HCT116 (cell line): ENCODE data around the gene LPA. TPM values are rescaled to one million over a fixed set of nuclear protein-coding genes. Genes with fewer than 3 reads are reported as not detected.

Experiments
- ATAC-seq: fragments of 200-7000 bp; cut with Tn5 transposase; 2 replicates; pipeline ENCODE4 v1.9.1; 2020; ENCODE audit warnings: mild to moderate bottlenecking, moderate library complexity
- BruUV-seq: library from RNA; stranded (reverse); fragments of 400-500 nt; replicated peaks from 2 replicates; lab custom pipeline; 2021; lab: Mats Ljungman, UMichigan
- CTCF ChIA-PET: fragments of 300-600 bp; sonication (Branson Sonifier 250); formaldehyde crosslinking; loops from one replicate; lab custom pipeline; 2021; ENCODE audit warnings: antibody characterized with exemption; lab: Charles Lee
- POLR2A ChIA-PET: fragments of 300-600, 350-600 bp; sonication (Branson Sonifier 250); formaldehyde crosslinking; loops from one replicate; lab custom pipeline; 2021; ENCODE audit warnings: antibody characterized with exemption; lab: Charles Lee
- RAD21 ChIA-PET, 2 experiments: fragments of 300-600 bp; sonication (Branson Sonifier 250); formaldehyde crosslinking; loops; one replicate each; lab custom pipeline; 2023; ENCODE audit warnings: low total read pairs in 2 of 2; ENCODE audit not compliant: uncharacterized antibody in 2 of 2, unreplicated experiment in 2 of 2, low non-redundant PET in 1 of 2; lab: Charles Lee
- DNase-seq: peaks from one replicate; pipeline ENCODE4 v3.0.0-alpha.2; 2010; ENCODE audit warnings: low read depth, low spot score
- H2AFZ ChIP-seq: fragments of 200-600 bp; shearing (Covaris generic), sonication (generic); 2 replicates; pipeline ENCODE4 v1.6.1; 2017; ENCODE audit warnings: low read depth, mixed run types, mixed read lengths, antibody characterized with exemption, low read length; ENCODE audit not compliant: poor library complexity, severe bottlenecking
- H3K27ac ChIP-seq: 2 replicates; pipeline ENCODE4 v1.5.1; 2012; ENCODE audit warnings: low read depth, low read length
- H3K27me3 ChIP-seq: fragments of 200-600 bp; sonication (generic); 2 replicates; pipeline ENCODE4 v1.6.1; 2016; ENCODE audit warnings: mixed run types, low read length, mixed read lengths; ENCODE audit not compliant: insufficient read depth
- H3K36me3 ChIP-seq, 2 experiments: fragments of 200-500 bp in 1 of 2; fragments of 200-600 bp in 1 of 2; sonication (Bioruptor generic) in 1 of 2; sonication (generic) in 1 of 2; 2 replicates each; pipeline versions ENCODE4 v1.5.1 to v1.6.1; 2014 to 2016; ENCODE audit warnings: low read length in 2 of 2, inconsistent platforms in 1 of 2, mixed read lengths in 1 of 2, mixed run types in 1 of 2; ENCODE audit not compliant: insufficient read depth in 2 of 2, control insufficient read depth in 1 of 2
- H3K4me1 ChIP-seq, 2 experiments: fragments of 200-600 bp in 1 of 2; sonication (generic) in 1 of 2; 2 replicates each; pipeline versions ENCODE4 v1.5.1 to v1.6.1; 2012 to 2017; ENCODE audit warnings: low read length in 2 of 2, inconsistent platforms in 1 of 2, mild to moderate bottlenecking in 1 of 2, mixed read lengths in 1 of 2, mixed run types in 1 of 2, moderate library complexity in 1 of 2; ENCODE audit not compliant: insufficient read depth in 2 of 2, control insufficient read depth in 1 of 2
- H3K4me2 ChIP-seq: fragments of 200-600 bp; sonication (generic); 2 replicates; pipeline ENCODE4 v1.6.1; 2017; ENCODE audit warnings: mixed run types, low read length, mixed read lengths
- H3K4me3 ChIP-seq, 2 experiments: fragments of 200-600 bp in 1 of 2; sonication (generic) in 1 of 2; replicated peaks in 1 of 2; 2 replicates each; pipeline ENCODE4 v1.5.1; 2011 to 2016; ENCODE audit warnings: low read length in 2 of 2, control low read depth in 1 of 2, low read depth in 1 of 2, mild to moderate bottlenecking in 1 of 2, mixed read lengths in 1 of 2, mixed run types in 1 of 2
- H3K79me2 ChIP-seq: fragments of 200-600 bp; sonication (generic); 2 replicates; pipeline ENCODE4 v1.6.1; 2017; ENCODE audit warnings: mild to moderate bottlenecking, mixed run types, low read length, moderate library complexity, mixed read lengths; ENCODE audit not compliant: insufficient read depth
- H3K9ac ChIP-seq: fragments of 200-600 bp; sonication (generic); 2 replicates; pipeline ENCODE4 v1.6.1; 2016; ENCODE audit warnings: low read length, mixed read lengths
- H3K9me2 ChIP-seq: fragments of 200-600 bp; sonication (generic), shearing (Covaris generic); 2 replicates; pipeline ENCODE4 v1.6.1; 2017; ENCODE audit warnings: mixed run types, mild to moderate bottlenecking, moderate library complexity; ENCODE audit not compliant: insufficient read depth
- H3K9me3 ChIP-seq, 2 experiments: fragments of 200-500 bp in 1 of 2; fragments of 200-600 bp in 1 of 2; sonication (Bioruptor generic) in 1 of 2; sonication (generic) in 1 of 2; 2 replicates each; pipeline ENCODE4 v1.6.1; 2014 to 2017; ENCODE audit warnings: low read length in 2 of 2, mixed read lengths in 2 of 2, inconsistent platforms in 1 of 2, low read depth in 1 of 2, mild to moderate bottlenecking in 1 of 2, mixed run types in 1 of 2, moderate library complexity in 1 of 2; ENCODE audit not compliant: control insufficient read depth in 1 of 2, insufficient read depth in 1 of 2
- H4K20me1 ChIP-seq: fragments of 200-600 bp; sonication (generic), shearing (Covaris generic); 2 replicates; pipeline ENCODE4 v1.6.1; 2017; ENCODE audit warnings: mixed run types, mild to moderate bottlenecking, moderate library complexity; ENCODE audit not compliant: insufficient read depth
- ATF3 ChIP-seq: IDR thresholded peaks from 2 replicates; pipeline ENCODE4 v1.6.1; 2012
- CBX3 ChIP-seq: IDR thresholded peaks from 2 replicates; pipeline ENCODE4 v1.6.1; 2012; ENCODE audit warnings: low read depth
- CTCF ChIP-seq, 3 experiments: fragments of 200-600 bp in 1 of 3; sonication (generic) in 1 of 3; IDR thresholded peaks in 2 of 3; conservative IDR thresholded peaks in 1 of 3; 2 replicates each; pipeline ENCODE4 v1.5.1; 2012 to 2017; ENCODE audit warnings: low read depth in 2 of 3, low read length in 2 of 3, antibody characterized with exemption in 1 of 3, borderline replicate concordance in 1 of 3, control low read depth in 1 of 3, mild to moderate bottlenecking in 1 of 3, mixed read lengths in 1 of 3, mixed run types in 1 of 3, moderate library complexity in 1 of 3; ENCODE audit not compliant: insufficient read depth in 1 of 3
- EGR1 ChIP-seq: IDR thresholded peaks from 2 replicates; pipeline ENCODE4 v1.6.1; 2012; ENCODE audit warnings: low read depth
- ELF1 ChIP-seq: IDR thresholded peaks from 2 replicates; pipeline ENCODE4 v1.6.1; 2012; ENCODE audit warnings: low read depth, borderline replicate concordance
- EZH2 ChIP-seq: fragments of 200-600 bp; sonication (generic); IDR thresholded peaks from 2 replicates; pipeline ENCODE4 v1.6.1; 2017; ENCODE audit warnings: antibody characterized with exemption, mixed run types
- JUND ChIP-seq: IDR thresholded peaks from 2 replicates; pipeline ENCODE4 v1.6.1; 2012
- MAX ChIP-seq: IDR thresholded peaks from 2 replicates; pipeline ENCODE4 v1.6.1; 2012
- POLR2A ChIP-seq: IDR thresholded peaks from 2 replicates; pipeline ENCODE4 v1.7.0; 2011; ENCODE audit warnings: borderline replicate concordance; ENCODE audit not compliant: insufficient read depth, insufficient read length; ENCODE audit errors: extremely low read depth
- POLR2AphosphoS5 ChIP-seq: IDR thresholded peaks from 2 replicates; pipeline ENCODE4 v1.6.1; 2011; ENCODE audit warnings: mild to moderate bottlenecking, low read depth, low read length, moderate library complexity
- RAD21 ChIP-seq: IDR thresholded peaks from 2 replicates; pipeline ENCODE4 v1.6.1; 2012; ENCODE audit warnings: low read depth, mild to moderate bottlenecking
- SP1 ChIP-seq: IDR thresholded peaks from 2 replicates; pipeline ENCODE4 v1.6.1; 2012; ENCODE audit warnings: low read depth
- TCF7L2 ChIP-seq: IDR thresholded peaks from 2 replicates; pipeline ENCODE4 v1.7.0; 2011; ENCODE audit warnings: borderline replicate concordance, inconsistent platforms; ENCODE audit not compliant: insufficient read depth, insufficient read length; ENCODE audit errors: extremely low read depth
- YY1 ChIP-seq: IDR thresholded peaks from 2 replicates; pipeline ENCODE4 v1.6.1; 2011; ENCODE audit warnings: low read length, low read depth, moderate library complexity, mild to moderate bottlenecking; ENCODE audit not compliant: insufficient replicate concordance; ENCODE audit errors: extremely low read depth
- ZBTB33 ChIP-seq: IDR thresholded peaks from 2 replicates; pipeline ENCODE4 v1.6.1; 2011; ENCODE audit warnings: mild to moderate bottlenecking, low read length, moderate library complexity; ENCODE audit not compliant: insufficient replicate concordance; ENCODE audit errors: extremely low read depth
- ZFX ChIP-seq: fragments of 450-650 bp; IDR thresholded peaks from 2 replicates; pipeline ENCODE4 v1.6.1; 2017
- intact Hi-C: fragments of 100-400 bp; cut with micrococcal nuclease; formaldehyde crosslinking; loops from 2 replicates; pipeline ENCODE4 v1.10.0; 2022
- total RNA-seq: library from RNA; stranded (reverse); gene quantifications from one replicate; pipeline ENCODE4 v1.2.1, GENCODE V29; 2021; ENCODE audit not compliant: unreplicated experiment

LPA gene
- total RNA-seq, 1 experiment from 2014 or later, result not detected

GRCh38 chr6:160487116-160487515 is 177.0 kb downstream of the LPA start:
- no peaks in the 10 kb centered on the region for H3K79me2 ChIP-seq
- H3K36me3 ChIP-seq, result no peaks in the 10 kb centered on the region
- CTCF ChIA-PET, result no interaction called here
- no peak overlapping the region for H3K4me3 ChIP-seq
- DNase-seq (no peak), ATAC-seq (no peak)
- H3K27me3 ChIP-seq, result 0 out of 2 replicates have a peak, but pooled peaks cover 4% of the 10 kb centered on the region
- H3K4me2 ChIP-seq, result no peak overlapping the region
- POLR2A ChIA-PET, result no interaction called here
- H2AFZ ChIP-seq, result no peak overlapping the region
- RAD21 ChIA-PET, result no interaction called here
- no peaks in the 10 kb centered on the region for H3K9me2 ChIP-seq
- no peaks in the 10 kb centered on the region for H3K9me3 ChIP-seq
- H3K27ac ChIP-seq, result no peak overlapping the region
- H4K20me1 ChIP-seq, result no peaks in the 10 kb centered on the region
- H3K9ac ChIP-seq, result no peak overlapping the region
- H3K4me1 ChIP-seq, result no peaks in the 10 kb centered on the region
- intact Hi-C loops, result no loop called here
- no TSS peak for BruUV-seq
- TF ChIP-seq ZBTB33, result no peak
- TF ChIP-seq TCF7L2, result no peak
- no peak for TF ChIP-seq EGR1
- TF ChIP-seq MAX, result no peak
- TF ChIP-seq CTCF (IDR thresholded peaks at IDR 0.05 in 2 of 3, conservative IDR thresholded peaks at IDR 0.05 in 1 of 3; ENCODE audit: borderline replicate concordance in 1 of 3, insufficient read depth in 1 of 3, low read depth in 2 of 3, low read length in 2 of 3), result no peak
- TF ChIP-seq CBX3, result no peak
- TF ChIP-seq ATF3, result no peak
- TF ChIP-seq JUND, result no peak
- TF ChIP-seq POLR2A, result no peak
- TF ChIP-seq RAD21, result no peak
- no peak for TF ChIP-seq POLR2AphosphoS5
- no peak for TF ChIP-seq ELF1
- no peak for TF ChIP-seq ZFX
- no peak for TF ChIP-seq EZH2
- TF ChIP-seq YY1, result no peak
- TF ChIP-seq SP1, result no peak
- TF ChIP-seq, all 23 proteins: peak for 0
